Endothelial cell of umbilical vein (primary cell): Measurements from ENCODE around the gene ZMPSTE24. TPM values are rescaled to one million over a fixed set of nuclear protein-coding genes. Genes with fewer than 3 reads are reported as not detected.

ENCODE experiments used
- BruUV-seq: library from RNA; stranded (reverse); fragments of 400-500 nt; replicated peaks from 2 replicates; lab custom pipeline; 2021; lab: Mats Ljungman, UMichigan
- CTCF ChIA-PET: fragments of 300-600, 350-600 bp; sonication (Branson Sonifier 250); formaldehyde crosslinking; loops from one replicate; lab custom pipeline; 2021; ENCODE audit warnings: antibody characterized with exemption, inconsistent platforms; lab: Charles Lee
- POLR2A ChIA-PET: fragments of 300-600, 350-600 bp; sonication (Branson Sonifier 250); formaldehyde crosslinking; loops from one replicate; lab custom pipeline; 2021; ENCODE audit warnings: antibody characterized with exemption, inconsistent platforms; lab: Charles Lee
- DNase-seq: peaks from one replicate; pipeline ENCODE4 v3.0.0-alpha.2; 2011; ENCODE audit warnings: low read depth, low spot score
- FAIRE-seq: peaks from 2 replicates; lab custom pipeline; 2011; peaks lifted over from hg19 to GRCh38; lab: Jason Lieb, UNC
- H2AFZ ChIP-seq: 2 replicates; pipeline ENCODE4 v1.6.0; 2012; ENCODE audit warnings: low read depth, low read length, control low read depth, inconsistent platforms
- H3K27ac ChIP-seq: 2 replicates; pipeline ENCODE4 v1.5.1; 2011; ENCODE audit warnings: low read depth, mild to moderate bottlenecking, control low read depth, low read length, moderate library complexity; ENCODE audit not compliant: insufficient read depth
- H3K27me3 ChIP-seq, 2 experiments: 2 replicates each; pipeline versions ENCODE4 v1.6.0 to v1.6.1; 2011; ENCODE audit warnings: low read length in 2 of 2, mixed read lengths in 1 of 2; ENCODE audit not compliant: control insufficient read depth in 2 of 2, insufficient read depth in 2 of 2
- H3K36me3 ChIP-seq, 2 experiments: 2 replicates in 1 of 2; 3 replicates in 1 of 2; pipeline ENCODE4 v1.5.1; 2011; ENCODE audit warnings: low read length in 2 of 2, mild to moderate bottlenecking in 1 of 2, moderate library complexity in 1 of 2; ENCODE audit not compliant: control insufficient read depth in 2 of 2, insufficient read depth in 2 of 2; ENCODE audit errors: extremely low read depth in 1 of 2
- H3K4me1 ChIP-seq: 3 replicates; pipeline ENCODE4 v1.5.1; 2011; ENCODE audit warnings: mild to moderate bottlenecking, low read length; ENCODE audit not compliant: control insufficient read depth, insufficient read depth; ENCODE audit errors: extremely low read depth
- H3K4me2 ChIP-seq: 2 replicates; pipeline ENCODE4 v1.6.1; 2011; ENCODE audit warnings: low read length, control low read depth, mixed read lengths; ENCODE audit not compliant: insufficient read depth
- H3K4me3 ChIP-seq, 3 experiments: fragments of 200-600 bp in 1 of 3; sonication (generic), shearing (Covaris generic) in 1 of 3; replicated peaks in 1 of 3; 2 replicates each; pipeline ENCODE4 v1.5.1; 2011 to 2016; ENCODE audit warnings: control low read depth in 3 of 3, low read length in 3 of 3, mild to moderate bottlenecking in 2 of 3, inconsistent platforms in 1 of 3, low read depth in 1 of 3, moderate library complexity in 1 of 3; ENCODE audit not compliant: insufficient read depth in 1 of 3
- H3K79me2 ChIP-seq: 2 replicates; pipeline ENCODE4 v1.6.0; 2012; ENCODE audit warnings: low read length, inconsistent platforms; ENCODE audit not compliant: control insufficient read depth, insufficient read depth
- H3K9ac ChIP-seq: replicated peaks from 2 replicates; pipeline ENCODE3; 2011; ENCODE audit warnings: low read length, control low read depth; ENCODE audit not compliant: insufficient read depth; ENCODE audit errors: extremely low read depth
- H3K9me1 ChIP-seq: replicated peaks from 3 replicates; pipeline ENCODE4 v1.6.0; 2011; ENCODE audit warnings: mild to moderate bottlenecking, low read length; ENCODE audit not compliant: control insufficient read depth, insufficient read depth; ENCODE audit errors: extremely low read depth
- H3K9me3 ChIP-seq: replicated peaks from 2 replicates; pipeline ENCODE4 v1.5.1; 2012; ENCODE audit warnings: low read length, inconsistent platforms; ENCODE audit not compliant: control insufficient read depth, insufficient read depth
- H4K20me1 ChIP-seq: replicated peaks from 2 replicates; pipeline ENCODE3; 2011; ENCODE audit warnings: mild to moderate bottlenecking, low read length; ENCODE audit not compliant: control insufficient read depth, insufficient read depth; ENCODE audit errors: extremely low read depth
- CTCF ChIP-seq, 2 donors: IDR thresholded peaks; 1 replicate in 1 of 2; 2 replicates in 1 of 2; pipeline ENCODE4 v1.5.1; 2011; ENCODE audit warnings: low read length in 2 of 2, mild to moderate bottlenecking in 2 of 2, moderate library complexity in 2 of 2, control low read depth in 1 of 2, inconsistent platforms in 1 of 2, low read depth in 1 of 2; ENCODE audit not compliant: insufficient read depth in 1 of 2; ENCODE audit errors: extremely low read depth in 1 of 2
- EZH2 ChIP-seq: IDR thresholded peaks from 2 replicates; pipeline ENCODE4 v1.6.1; 2012; ENCODE audit warnings: borderline replicate concordance, low read depth, mild to moderate bottlenecking, moderate library complexity, low read length, inconsistent platforms; ENCODE audit not compliant: severe bottlenecking
- FOS ChIP-seq: IDR thresholded peaks from 2 replicates; pipeline ENCODE4 v1.6.1; 2011; ENCODE audit warnings: mild to moderate bottlenecking, low read length, moderate library complexity, borderline replicate concordance; ENCODE audit not compliant: insufficient read depth
- GATA2 ChIP-seq: IDR thresholded peaks from 2 replicates; pipeline ENCODE4 v1.7.0; 2011; ENCODE audit warnings: low read depth, mild to moderate bottlenecking, moderate library complexity, mixed read lengths, low read length; ENCODE audit not compliant: insufficient read length, insufficient read depth
- JUN ChIP-seq: IDR thresholded peaks from 2 replicates; pipeline ENCODE4 v1.6.1; 2011; ENCODE audit warnings: borderline replicate concordance, low read depth; ENCODE audit not compliant: insufficient read length, insufficient read depth
- MAX ChIP-seq: IDR thresholded peaks from 2 replicates; pipeline ENCODE4 v1.6.1; 2011; ENCODE audit not compliant: insufficient read depth, insufficient read length
- MYC ChIP-seq: IDR thresholded peaks from one replicate; pipeline ENCODE4 v1.6.1; 2011; ENCODE audit warnings: mild to moderate bottlenecking, low read depth, low read length
- POLR2A ChIP-seq: IDR thresholded peaks from 2 replicates; pipeline ENCODE4 v1.6.1; 2012; ENCODE audit warnings: low read depth, mild to moderate bottlenecking, control low read depth, low read length
- POLR2AphosphoS5 ChIP-seq: IDR thresholded peaks from 2 replicates; pipeline ENCODE4 v1.6.1; 2012; ENCODE audit warnings: low read depth, mild to moderate bottlenecking, control low read depth, low read length, moderate library complexity; ENCODE audit not compliant: insufficient read depth
- dilution Hi-C: fragments of 300-500 bp; cut with MboI; formaldehyde crosslinking; loops from one replicate; pipeline ENCODE4 v1.15.0; 2019; ENCODE audit warnings: low sequenced_read_pairs; ENCODE audit not compliant: extremely low pct_ligation_motif_present
- intact Hi-C: fragments of 100-400 bp; cut with micrococcal nuclease; formaldehyde crosslinking; loops from one replicate; pipeline ENCODE4 v1.10.0; 2022
- polyA plus RNA-seq, 4 experiments: library from polyadenylated mRNA; depleted of rRNA in 3 of 4; stranded (reverse) in 3 of 4; unstranded in 1 of 4; fragments of >200 nt; gene quantifications; 2 replicates each; pipeline versions ENCODE4 v1.2.1 to v1.2.3, GENCODE V29; 2011 to 2012; ENCODE audit warnings: missing spikeins in 1 of 4
- total RNA-seq: library from RNA; stranded (reverse); gene quantifications from 2 replicates; pipeline ENCODE4 v1.2.3, GENCODE V29; 2021

ZMPSTE24 gene
- total and polyA plus RNA-seq, 2 donors (not counting 3 experiments of a cell fraction or from before 2014, with no cell fraction given): 16.9 to 44.7 TPM

DNA sequence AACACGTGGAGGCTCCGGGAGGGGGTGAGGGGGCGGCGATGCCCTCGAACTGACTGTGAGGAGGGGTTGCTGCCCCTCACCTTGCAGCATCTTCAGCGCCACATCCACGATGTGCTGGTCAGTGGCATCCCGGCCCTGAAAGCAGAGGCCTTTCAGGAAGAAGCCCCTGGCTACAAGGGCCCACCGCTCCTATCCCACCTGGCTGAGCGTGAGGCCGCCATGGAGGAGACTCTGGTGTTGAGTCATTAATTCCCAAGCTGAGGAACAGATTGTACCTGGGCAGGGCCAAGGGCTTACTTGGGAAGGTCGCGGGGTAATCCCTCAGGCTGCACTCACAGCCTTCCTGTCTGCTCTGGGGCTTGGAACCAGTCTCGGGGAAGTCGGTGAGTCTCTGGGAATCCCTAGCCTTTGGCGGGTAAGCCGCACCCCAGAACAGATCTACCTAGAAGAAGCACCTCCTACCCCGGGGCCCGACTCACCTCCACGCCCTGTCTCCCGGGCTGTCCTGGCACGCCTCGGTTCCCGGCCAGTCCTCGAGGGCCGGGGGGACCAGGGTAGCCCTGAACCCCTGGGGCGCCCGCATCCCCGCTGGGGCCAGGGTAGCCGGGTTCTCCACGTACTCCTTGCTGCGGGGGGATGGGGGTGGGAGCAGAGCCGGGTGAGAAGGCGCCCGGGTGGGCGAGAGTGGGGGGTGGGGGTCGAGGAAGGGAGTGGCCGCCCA, 45.2 kb downstream of the ZMPSTE24 start:
- no peaks in the 10 kb centered on the region for H3K36me3 ChIP-seq
- no peak overlapping the region for H3K4me3 ChIP-seq
- intact Hi-C loops: no loop called here
- TF ChIP-seq POLR2AphosphoS5 (no peak), MAX (no peak), POLR2A (no peak), CTCF (IDR thresholded peaks at IDR 0.05; ENCODE audit: extremely low read depth in 1 of 2, insufficient read depth in 1 of 2, low read depth in 1 of 2, low read length in 2 of 2) (no peak), JUN (no peak), EZH2 (no peak), MYC (no peak), FOS (no peak), GATA2 (no peak)
- no TSS peak for BruUV-seq
- H3K9me1 ChIP-seq: no peaks in the 10 kb centered on the region
- CTCF ChIA-PET: no interaction called here
- H3K9ac ChIP-seq: no peak overlapping the region
- FAIRE-seq (no peak), DNase-seq (no peak)
- no peaks in the 10 kb centered on the region for H3K4me1 ChIP-seq
- POLR2A ChIA-PET: no interaction called here
- H3K9me3 ChIP-seq: no peaks in the 10 kb centered on the region
- H2AFZ ChIP-seq: no peak overlapping the region
- H3K27me3 ChIP-seq: peaks cover 0 to 2% of the 10 kb centered on the region in 2 experiments
- no peaks in the 10 kb centered on the region for H3K79me2 ChIP-seq
- dilution Hi-C loops: no loop called here
- no peak overlapping the region for H3K4me2 ChIP-seq
- no peak overlapping the region for H3K27ac ChIP-seq
- no peaks in the 10 kb centered on the region for H4K20me1 ChIP-seq
